Adrenal gland (tissue), 5 donors: Measurements from ENCODE around the gene CEBPB.

ENCODE experiments used
- POLR2A ChIP-seq, 2 donors: fragments of 450-650 bp; IDR thresholded peaks; one replicate each; pipeline ENCODE4 v1.6.1; 2017; ENCODE audit warnings: antibody characterized with exemption in 2 of 2, mild to moderate bottlenecking in 2 of 2, moderate library complexity in 1 of 2
- TF ChIP-seq, protein P1 (sequence below), 6 experiments: fragments of 450-650 bp in 4 of 6; fragments of 200-600 bp in 2 of 6; sonication (generic) in 1 of 6; IDR thresholded peaks; 1 replicate in 5 of 6; 2 replicates in 1 of 6; pipeline versions ENCODE4 v1.5.1 to v1.8.0; 2016 to 2021; ENCODE audit warnings: antibody characterized with exemption in 6 of 6, mild to moderate bottlenecking in 2 of 6, moderate library complexity in 1 of 6
- donor health status: DM: no; HTN: no; CAD: no.

DNA sequence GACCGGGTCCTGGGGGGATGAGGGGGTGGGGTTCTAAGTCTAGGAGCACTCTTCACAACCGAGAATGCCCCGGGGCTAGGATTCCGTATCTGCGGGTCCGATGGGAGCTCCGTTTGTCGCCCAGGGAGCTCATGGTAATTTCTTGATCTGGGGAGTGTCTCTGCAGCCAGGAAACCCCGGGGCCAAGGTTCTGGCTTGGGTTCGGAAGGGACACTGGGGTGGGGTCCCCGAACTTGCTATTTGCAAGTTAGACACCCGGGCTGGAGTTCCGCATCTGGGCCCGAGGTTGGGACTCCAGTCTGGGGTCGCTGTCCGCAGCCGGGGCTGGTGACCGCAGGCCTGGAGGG lies 37.5 kb upstream of the CEBPB start:
- TF ChIP-seq POLR2A (IDR thresholded peaks at IDR 0.05): no peak
- TF ChIP-seq, protein P1, sequence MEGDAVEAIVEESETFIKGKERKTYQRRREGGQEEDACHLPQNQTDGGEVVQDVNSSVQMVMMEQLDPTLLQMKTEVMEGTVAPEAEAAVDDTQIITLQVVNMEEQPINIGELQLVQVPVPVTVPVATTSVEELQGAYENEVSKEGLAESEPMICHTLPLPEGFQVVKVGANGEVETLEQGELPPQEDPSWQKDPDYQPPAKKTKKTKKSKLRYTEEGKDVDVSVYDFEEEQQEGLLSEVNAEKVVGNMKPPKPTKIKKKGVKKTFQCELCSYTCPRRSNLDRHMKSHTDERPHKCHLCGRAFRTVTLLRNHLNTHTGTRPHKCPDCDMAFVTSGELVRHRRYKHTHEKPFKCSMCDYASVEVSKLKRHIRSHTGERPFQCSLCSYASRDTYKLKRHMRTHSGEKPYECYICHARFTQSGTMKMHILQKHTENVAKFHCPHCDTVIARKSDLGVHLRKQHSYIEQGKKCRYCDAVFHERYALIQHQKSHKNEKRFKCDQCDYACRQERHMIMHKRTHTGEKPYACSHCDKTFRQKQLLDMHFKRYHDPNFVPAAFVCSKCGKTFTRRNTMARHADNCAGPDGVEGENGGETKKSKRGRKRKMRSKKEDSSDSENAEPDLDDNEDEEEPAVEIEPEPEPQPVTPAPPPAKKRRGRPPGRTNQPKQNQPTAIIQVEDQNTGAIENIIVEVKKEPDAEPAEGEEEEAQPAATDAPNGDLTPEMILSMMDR (IDR thresholded peaks at IDR 0.05): no peak
